T-helper 2 cell treated with Interferon-gamma antibody and Interleukin-4, amounts not matched to agents 100 ng/mL and 5 ng/mL, for 36 hours (primary cell): ENCODE data around the gene OSGIN1. TPM values are rescaled to one million over a fixed set of nuclear protein-coding genes. Genes with fewer than 3 reads are reported as not detected.

ENCODE experiments used
- intact Hi-C: fragments of 100-400 bp; cut with micrococcal nuclease; formaldehyde crosslinking; loops from one replicate; pipeline ENCODE4 v1.15.1; 2023
- total RNA-seq: library from RNA; stranded (reverse); gene quantifications from 2 replicates; pipeline ENCODE4 v1.2.3, GENCODE V29; 2022

Gene OSGIN1
- total RNA-seq, 1 donor from 2014 or later: 0.89 TPM

DNA sequence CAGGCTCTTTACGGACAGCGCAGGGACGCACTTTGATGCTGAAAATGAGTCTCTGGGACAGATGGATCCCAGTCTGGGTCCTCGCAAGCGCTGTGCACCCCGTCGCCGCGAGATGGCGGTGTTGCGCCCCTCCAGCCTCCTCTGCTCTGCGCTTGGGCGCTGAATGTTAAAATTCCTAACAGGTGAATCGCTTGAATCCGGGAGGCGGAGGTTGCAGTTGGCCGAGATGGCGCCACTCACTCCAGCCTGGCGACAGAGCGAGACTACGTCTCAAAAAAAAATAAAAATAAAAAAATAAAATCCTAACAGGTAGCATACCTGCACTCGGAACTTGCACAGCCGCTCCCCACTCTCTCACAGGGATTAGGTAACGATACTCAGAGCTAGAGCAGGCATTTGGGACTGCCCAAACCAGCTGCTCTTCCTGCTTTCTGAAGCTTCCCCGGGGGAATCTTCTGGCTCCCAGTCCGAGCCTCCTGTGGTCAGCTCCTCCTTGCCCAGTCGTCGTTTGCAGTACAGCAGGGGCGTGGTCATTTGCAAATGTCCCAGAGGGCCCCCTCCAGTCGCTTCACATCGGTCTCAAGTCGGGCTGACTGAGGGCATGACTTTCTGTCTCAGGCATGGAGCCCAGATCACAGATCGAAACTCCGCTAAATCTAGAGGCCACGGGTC is 26.2 kb upstream of the OSGIN1 start:
- intact Hi-C loops: no loop called here

DNA sequence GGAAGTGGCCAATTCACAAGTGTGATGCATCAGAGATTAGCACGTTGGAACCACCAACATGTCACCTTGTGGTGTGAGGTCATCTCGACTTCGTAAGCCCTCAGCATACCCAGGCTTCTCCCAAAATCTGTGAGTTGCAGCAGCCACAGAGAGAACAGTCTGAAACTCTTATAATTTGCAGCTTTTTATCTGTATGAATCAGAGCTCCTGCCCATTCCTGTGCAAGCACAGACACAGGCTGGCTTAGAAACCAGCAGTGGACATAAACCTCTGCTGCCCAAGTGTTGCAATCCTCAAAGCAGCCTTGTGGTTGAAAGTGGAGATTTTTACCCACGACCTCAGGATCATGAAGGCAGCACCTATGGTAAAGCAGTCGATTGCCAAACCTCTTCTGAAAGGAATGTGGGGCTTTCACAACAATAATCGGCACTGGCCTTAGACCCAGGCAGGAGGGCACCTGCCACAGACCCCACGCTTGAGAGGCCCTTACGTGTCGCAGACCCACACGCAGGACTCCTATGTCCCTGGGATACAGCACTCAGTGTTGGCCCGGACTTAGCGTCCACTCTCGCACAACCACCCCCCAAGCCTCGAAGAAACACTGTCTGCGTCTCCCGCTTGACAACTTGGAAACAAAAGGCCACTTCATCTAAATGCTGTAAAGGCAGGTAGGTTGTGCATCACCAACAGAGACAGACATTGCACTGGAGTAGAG is 24.5 kb upstream of the OSGIN1 start:
- intact Hi-C loops: no loop called here

DNA sequence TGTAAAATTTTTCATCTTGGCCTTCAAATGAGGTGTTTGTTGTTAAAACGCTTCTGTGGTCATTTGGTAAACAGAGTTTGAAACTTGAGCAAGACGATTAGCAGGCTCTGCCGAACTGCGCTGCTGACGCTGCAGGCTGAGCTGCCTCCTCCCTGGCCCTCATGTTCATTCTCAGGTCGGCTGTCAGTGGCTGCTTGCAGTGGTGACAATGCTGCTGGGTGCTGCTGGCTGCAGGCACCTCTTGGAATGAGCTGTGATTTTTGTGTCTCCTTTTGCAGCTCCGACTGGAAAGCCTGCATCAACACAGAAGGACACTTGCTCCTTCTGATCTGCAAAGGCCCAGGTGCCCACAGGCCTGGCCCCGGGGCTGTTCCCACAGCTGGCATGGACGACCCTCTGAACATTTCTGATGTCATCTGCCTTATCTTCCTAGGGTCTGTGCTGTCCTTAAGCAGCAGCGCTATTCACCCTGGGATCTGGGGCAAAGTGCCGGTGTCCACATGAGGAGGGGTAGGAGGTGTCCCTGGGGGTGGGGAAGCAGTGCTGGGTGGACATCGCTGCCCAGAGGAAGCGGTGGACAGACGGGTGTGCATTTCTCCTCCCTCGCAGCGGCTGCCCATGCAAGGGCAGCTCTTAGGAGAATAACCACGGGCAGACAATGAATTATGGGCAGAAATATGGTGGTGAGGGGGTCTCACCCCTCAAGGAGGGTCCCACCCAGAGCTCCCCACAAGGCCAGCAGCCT is 23.1 kb upstream of the OSGIN1 start:
- intact Hi-C loops: no loop called here

DNA sequence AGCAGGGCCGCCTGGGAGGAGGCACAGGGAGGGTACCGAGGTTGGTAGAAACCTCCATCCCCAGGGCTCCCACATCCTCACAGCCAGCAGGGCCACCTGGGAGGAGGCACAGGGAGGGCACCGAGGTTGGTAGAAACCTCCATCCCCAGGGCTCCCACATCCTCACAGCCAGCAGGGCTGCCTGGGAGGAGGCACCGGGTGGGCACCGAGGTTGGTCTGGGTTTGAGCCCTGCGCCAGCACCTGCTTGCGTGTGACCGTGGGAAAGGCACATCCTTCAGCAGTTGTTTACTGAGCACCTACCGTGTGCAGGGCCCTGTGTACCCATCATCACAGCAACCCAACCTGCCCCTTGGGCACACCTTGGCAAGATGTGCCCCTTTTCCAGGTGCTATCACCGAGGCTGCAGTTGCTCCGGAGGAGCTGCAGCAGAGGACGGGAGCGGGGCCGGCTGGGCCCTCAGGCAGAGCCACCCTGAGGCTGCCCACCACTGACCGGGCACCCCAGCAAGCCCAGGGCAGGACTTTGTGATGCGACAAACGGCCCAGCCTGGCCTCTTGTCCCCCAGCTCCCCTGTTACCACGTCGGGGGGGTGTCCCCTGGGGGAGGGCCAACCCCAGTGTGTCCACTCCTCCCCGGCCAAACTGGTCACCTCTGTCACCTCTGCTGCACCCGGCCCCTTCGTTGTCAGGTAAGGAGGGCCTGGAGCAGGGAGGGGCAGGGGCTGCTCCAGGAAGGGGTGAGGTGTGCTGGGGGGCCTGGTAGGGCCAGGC is 22.1 kb upstream of the OSGIN1 start:
- intact Hi-C loops: no loop called here

DNA sequence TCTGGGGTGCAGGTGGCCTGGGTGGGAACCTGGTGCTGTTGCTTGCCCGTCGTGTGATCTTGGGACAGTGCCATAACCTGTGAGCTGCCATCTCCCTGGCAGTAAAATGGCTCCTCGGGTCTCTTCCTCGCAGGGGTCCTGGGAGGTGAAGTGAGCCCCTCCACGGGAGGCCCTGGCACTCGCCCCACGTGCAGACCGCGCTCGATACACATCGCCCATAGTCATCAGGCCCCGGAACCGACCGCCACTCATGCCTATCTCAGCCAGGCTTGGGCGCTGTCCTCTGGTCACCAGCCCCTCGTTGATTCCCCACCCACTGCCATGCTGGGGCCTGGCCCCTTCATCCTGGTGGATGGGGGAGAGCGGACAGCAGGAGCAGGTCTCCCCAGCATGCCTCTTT is 21.5 kb upstream of the OSGIN1 start:
- intact Hi-C loops: no loop called here

DNA sequence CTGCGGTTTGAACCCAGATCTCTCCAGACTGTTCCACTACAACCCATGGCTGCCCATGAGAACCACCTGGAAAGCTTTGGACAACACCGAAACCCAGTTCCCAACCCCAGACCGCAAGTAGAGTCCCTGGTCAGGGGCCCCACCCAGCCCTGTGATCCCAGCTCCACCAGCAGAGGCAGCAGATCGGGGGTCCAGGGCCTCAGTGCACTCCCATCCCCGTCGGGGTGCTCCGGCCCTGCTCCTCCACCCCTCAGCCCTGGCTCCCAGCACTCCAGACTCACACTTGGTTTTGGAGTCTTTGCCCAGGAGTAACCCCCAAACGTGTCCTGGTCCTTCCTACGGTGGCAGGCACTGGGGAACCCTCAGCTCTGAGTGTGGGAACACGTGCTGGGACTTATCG is 20.7 kb upstream of the OSGIN1 start:
- intact Hi-C loops: no loop called here

DNA sequence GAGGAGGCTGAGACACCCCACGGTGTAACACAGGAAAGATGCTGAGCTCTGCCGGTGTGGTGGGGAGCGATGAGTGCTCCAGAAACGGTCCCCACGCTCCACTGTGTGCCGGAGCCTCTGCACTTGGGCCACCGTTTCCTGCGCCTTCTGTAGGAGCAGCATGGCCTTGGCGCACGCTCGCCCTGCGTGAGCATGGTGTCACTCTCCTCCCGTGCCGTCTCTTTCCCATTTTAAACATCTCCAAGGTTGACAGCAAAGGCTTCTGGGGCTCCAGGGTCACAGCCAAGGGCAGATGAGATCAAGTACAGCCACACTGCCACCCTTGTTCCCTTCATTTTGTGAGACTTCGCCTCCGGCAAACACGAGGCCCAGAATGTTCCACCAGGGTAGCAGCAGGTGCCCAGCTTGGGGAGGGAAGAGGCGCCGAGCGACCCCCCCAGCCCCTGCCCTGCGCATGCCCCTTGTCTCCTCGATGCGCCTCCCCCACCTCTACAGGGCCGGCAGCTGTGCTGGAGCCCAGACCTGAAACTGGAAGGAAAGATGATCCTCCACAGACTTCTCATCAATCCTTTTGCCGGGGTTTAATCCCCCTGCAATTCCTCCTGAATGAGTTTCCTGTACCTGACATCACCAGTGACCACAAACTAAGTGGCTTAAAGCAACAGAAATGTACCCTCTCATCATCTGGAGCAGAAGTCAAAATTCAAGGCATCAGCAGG is 19.9 kb upstream of the OSGIN1 start:
- intact Hi-C loops: no loop called here

DNA sequence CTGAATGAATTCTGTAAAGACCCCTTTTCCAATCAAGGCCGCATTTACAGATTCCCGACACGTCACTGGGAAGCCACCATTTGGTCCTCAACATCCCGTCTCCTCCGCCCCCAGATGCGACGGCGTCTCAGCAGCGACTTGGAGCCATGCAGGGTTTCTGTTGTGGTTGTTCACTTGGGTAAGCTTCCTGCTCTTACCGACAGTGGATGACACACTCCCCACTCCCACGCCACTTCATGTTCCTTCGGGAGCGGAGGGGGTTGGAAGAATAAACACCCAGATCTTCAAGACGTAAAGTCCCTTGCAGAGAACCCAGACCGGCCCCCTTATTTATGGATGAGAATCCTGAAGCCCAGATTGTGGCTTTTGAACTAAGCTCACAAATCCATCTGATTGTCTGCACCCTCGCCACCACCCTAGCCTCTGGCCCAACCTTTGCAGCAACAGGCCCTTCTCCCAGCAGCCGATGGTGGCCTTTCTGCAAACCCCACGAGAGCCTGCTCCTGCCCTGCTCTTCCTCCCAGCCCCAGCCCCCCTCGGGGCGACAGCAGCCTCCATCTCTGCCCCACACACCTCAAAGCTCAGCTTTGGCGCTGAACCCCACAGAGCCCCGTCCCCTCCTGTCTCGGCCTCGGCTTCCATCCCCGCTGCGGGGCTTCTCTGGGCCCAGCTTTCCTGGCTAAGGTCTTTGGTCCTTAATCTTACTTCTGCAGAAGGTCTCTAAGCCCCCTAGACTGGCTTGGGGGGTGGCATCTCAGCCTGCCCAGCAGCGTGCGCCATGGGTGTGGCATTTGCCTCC is 19.0 kb upstream of the OSGIN1 start:
- intact Hi-C loops: no loop called here

DNA sequence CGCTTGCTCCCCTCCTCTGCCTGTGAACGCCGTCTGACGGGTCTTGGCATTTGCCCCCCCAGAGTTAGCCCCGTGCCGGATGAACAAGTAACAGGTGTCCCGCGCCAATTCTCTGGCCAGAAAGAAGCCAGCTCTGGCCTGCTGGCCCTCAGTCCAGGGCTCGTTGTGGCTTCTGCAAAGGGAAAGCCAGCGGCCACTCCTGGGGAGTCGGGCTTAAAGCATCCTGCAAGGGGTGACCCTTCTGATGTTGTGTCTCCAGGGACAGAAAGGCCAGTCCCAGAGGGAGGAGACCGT is 18.4 kb upstream of the OSGIN1 start:
- intact Hi-C loops: no loop called here

DNA sequence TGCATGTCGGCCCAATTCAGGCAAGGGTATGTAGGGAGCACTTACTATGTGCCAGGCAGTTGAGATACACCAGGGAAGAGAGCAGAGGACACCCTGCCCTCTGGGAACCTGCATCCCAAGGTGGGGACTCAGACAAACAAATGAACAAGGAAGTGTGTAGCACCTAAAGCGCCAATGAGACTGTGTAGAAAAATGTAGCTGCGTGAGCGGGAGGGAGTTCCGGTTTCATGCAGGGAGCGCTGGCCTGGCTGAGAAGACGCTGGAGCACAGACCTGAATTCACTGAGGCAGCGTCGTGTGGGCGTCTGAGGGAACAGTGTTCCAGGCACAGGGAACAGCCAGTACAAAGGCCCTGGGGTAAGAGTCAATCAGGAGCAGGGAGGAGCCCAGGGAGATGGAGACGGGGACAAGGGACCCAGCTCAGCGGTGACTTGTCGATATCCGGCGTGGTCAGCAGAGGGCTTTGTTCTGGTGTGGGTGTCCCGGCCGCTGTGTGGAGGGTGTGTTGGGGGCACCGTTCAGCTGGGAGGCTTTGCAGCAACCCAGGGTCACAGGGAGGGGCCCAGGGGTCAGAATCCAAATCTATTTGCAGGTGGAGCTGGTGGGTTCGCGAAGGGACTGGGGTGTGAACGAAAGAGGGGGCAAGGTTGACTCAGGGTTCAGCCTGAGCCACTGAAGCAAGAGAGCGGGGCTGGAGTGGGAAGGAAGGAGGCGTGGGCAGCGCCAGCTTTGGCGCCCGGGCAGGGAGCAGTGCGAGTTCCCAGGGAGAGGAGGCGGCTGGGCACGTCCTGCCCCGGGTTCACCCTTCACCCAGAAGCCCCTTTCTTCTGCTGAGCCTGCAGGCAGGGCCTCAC is 17.8 kb upstream of the OSGIN1 start:
- intact Hi-C loops: no loop called here

DNA sequence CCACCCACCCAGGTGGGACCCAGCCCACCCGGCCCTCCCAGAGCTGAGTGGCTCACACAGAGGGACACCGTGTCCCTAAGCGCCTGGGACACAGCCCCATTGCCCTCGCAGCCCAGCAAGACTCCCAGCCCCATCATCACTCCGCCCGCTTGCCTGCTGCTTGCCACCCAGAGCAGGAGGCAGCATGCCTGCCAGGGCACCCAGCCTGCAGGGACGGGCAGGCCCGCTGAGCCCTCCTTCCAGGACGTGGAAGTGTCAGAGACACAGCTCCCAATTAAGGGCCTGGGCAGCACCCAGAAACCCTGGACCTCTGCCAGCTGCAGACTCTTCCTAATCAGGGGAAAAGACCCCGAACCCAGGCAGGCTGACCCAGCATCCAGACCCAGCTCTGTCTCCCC is 17.2 kb upstream of the OSGIN1 start:
- intact Hi-C loops: no loop called here

DNA sequence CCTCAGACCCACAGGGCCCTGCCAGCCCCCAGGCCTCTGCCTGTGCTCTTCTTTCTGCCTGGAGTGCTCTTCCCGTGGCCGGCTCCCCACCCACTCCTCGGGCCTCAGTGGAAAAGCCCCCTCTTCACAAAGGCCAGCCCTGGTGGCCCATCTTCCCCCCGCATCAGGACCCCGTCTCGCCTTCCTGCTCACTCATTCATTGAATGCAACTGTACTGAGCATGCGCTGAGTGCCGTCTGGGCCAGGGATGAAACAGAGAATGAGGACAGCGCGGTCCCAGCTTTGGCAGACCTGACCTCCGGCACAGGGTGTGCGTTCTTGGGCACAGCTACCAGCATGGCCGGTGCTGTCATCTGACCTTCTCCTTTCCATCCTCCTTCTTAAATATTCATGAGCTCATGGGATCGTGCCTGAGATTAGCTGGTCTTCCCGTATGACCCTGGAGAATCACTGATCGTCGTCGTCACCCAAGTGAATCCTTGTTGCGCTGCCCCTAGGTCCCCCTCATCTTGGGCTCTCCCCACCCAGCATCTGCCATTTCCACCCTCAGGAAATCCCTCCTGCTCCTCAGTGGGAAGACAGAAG is 16.4 kb upstream of the OSGIN1 start:
- intact Hi-C loops: no loop called here

DNA sequence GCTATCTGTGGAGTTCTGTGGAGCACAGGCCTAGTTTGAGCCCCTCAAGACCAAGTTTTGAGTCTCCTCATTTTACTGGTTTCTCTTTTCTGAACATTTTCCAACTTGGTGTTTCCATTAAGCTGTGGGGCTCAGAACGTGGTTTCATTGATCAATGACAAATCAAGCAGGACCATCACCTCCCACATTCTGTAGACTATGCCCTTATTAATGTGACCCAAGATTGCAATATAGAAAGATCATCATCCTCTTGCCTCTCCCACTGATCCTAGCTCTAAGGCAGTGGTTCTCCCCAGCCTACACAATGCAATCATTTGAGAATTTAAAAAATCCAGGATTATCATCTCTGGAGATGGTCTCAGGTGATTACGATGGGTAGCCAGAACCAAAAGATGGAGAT is 15.8 kb upstream of the OSGIN1 start:
- intact Hi-C loops: no loop called here

DNA sequence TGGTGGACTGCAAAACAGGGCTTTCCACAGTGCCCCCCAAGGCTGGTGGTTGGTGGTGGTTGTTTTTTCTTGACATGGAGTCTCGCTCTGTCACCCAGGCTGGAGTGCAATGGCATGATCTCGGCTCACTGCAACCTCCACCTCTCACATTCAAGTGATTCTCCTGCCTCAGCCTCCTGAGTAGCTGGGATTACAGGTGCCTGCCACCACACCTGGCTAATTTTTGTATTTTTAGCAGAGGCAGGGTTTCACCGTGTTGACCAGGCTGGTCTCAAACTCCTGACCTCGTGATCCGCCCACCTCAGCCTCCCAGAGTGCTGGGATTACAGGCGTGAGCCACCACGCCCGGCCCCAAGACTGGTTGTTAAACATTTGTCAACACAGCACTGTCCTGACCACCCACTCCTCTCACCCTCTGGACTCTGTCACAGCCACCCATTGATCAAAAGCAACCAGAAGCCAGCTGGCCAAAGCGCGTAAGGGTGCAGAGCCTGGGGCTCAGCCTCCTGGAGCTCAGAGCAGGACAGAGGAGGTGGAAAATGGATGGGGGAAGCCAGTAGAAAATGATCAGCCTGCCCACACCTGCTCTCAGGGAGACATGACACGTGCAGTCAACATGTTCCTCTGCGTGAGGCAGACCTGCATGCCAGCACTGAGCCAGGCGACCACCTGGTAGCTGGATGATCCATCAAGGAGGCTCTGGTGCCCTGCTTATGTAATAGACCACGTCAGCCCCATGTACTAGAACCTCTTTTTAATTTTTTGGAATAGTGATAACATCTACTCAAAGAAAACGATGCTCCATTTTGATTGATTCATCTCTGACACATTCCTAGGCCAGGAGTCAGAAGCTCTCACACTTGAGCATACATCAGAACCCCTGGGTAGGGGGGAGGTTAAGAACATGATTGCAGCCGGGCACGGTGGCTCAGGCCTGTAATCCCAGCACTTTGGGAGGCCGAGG is 14.8 kb upstream of the OSGIN1 start:
- intact Hi-C loops: no loop called here

DNA sequence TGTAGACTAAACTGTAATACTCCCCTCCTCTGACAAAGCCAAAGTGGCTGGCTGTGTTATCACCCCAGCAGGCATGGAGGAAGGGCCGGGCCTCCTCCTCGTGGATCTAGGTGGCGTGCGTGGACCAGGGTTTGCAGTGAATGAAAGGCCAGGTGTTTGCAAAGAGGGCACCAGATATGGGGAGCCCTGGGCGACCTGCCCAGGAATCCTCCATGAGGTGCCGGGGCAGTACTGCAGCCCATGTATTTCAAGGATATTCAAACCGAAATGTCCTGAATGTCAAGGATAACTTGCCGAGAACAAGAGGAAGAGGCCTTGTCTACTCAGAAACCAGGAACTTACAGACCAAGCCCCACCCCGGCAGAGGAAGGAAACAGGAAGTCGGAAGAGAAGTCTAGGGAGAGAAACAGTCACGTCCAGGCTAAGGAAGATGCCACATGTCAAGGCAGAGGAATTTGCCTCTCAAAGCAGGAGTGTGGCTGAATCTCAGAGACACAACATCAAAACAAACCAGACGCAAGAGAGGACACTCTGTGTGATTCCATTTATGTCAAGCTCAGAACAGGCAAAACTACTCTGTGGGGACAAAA is 13.7 kb upstream of the OSGIN1 start:
- intact Hi-C loops: no loop called here

DNA sequence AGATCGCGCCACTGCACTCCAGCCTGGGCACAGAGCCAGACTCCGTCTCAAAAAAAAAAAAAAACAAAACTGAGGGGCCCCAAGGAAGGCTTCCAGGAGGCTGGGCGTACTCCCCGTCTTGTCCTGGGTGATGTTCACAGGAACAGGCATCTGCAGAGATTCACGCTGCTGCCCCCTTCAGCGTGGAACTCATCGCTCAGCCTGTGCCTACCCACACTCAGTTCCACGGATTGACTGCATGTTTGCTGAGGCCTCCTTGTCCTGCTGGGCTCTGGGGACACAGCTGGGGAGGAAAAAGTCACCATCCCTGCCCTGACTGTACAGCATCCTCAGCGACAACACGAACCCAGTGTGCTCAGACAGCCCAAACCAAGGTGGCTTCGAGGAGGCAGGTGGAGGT is 12.9 kb upstream of the OSGIN1 start:
- intact Hi-C loops: no loop called here

DNA sequence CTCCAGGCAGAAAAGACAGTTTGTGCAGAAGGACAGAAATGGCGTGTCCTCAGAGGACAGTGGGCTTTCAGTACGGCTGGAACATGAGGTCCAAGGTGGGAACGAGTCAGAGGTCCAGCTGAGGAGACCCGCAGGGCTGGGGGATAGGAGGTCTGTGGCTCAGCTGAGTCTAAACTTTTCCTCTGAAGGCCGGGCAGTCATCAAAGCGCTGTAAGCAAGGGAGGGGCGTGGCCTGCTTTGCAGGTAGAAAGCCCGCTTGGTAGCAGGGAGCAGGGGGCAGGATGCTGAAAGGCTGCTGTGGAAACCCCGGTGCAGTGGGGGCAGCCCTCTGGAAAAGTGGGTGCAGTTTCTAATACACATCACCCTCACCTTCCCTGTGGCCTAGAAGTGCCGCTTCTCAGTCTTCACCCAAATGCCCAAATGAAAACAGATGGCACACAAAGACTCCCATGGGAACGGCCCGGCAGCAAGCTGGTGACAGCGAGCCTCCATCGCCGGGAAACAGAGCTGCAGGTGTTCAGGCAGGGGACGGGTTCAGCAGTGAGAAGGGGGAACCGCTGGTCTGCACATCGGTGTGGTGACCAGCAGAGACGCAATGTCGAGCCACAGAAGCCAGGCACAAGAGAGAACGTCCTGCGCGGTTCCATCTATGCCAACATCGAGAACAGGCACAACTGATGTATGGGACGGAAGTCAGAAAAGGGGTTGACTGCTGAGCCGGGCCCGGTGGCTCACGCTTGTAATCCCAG is 12.2 kb upstream of the OSGIN1 start:
- intact Hi-C loops: no loop called here
